Measurements from ENCODE around the gene SLX4IP. TPM values are rescaled to one million over a fixed set of nuclear protein-coding genes. Genes with fewer than 3 reads are reported as not detected.
A peak's percentile ranks its signal among the peaks of the same experiment; 100 is the strongest.

Gene SLX4IP
- total RNA-seq, 1 donor: 4.0 TPM

DNA sequence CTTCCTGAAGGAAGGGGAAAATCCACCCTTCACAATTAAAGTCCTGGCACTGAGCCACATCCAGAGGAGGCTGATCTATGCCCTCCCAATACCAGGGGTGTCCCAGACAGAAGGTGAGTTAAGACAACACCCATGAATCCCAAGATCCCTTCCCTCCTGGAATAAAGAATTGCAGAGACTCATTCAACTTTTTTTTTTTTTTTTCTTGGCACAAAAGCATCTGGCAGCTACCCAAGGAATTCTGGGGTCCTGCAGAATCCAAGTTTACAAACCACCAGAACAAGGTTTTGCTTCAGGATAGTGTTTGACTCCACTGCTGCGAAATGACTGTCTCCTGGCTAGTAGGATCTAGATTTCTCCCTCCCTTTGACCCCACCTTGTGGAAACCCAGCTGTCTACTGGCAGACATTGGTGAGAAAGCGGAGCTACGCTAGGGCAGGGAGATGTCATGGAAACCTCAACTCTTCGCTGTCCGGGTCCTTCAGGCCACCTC lies 201.3 kb downstream of the SLX4IP start:
- Histone ChIP-seq H3K4me1 (ENCODE audit: insufficient read depth, low read length) (peaks cover 37% of the 10 kb centered on the region), H3K27me3 (ENCODE audit: insufficient read depth, low read length) (no peaks in the 10 kb centered on the region), H3K79me2 (ENCODE audit: insufficient read depth, low read length) (peaks cover 2% of the 10 kb centered on the region), H3K27ac (ENCODE audit: low read depth, low read length) (peak overlapping the region; percentile 83), H3K4me3 (ENCODE audit: insufficient read depth, low read length) (no peak overlapping the region), H3K4me2 (ENCODE audit: insufficient read depth, low read length) (peak overlapping the region; percentile 42), H4K20me1 (ENCODE audit: insufficient read depth, low read length) (no peaks in the 10 kb centered on the region), H3K9me3 (ENCODE audit: low read depth, low read length) (no peaks in the 10 kb centered on the region), H3K36me3 (ENCODE audit: insufficient read depth, low read length) (peaks cover 34% of the 10 kb centered on the region), H2AFZ (ENCODE audit: low read length) (peak overlapping the region; percentile 8)
- TF ChIP-seq, protein P1, sequence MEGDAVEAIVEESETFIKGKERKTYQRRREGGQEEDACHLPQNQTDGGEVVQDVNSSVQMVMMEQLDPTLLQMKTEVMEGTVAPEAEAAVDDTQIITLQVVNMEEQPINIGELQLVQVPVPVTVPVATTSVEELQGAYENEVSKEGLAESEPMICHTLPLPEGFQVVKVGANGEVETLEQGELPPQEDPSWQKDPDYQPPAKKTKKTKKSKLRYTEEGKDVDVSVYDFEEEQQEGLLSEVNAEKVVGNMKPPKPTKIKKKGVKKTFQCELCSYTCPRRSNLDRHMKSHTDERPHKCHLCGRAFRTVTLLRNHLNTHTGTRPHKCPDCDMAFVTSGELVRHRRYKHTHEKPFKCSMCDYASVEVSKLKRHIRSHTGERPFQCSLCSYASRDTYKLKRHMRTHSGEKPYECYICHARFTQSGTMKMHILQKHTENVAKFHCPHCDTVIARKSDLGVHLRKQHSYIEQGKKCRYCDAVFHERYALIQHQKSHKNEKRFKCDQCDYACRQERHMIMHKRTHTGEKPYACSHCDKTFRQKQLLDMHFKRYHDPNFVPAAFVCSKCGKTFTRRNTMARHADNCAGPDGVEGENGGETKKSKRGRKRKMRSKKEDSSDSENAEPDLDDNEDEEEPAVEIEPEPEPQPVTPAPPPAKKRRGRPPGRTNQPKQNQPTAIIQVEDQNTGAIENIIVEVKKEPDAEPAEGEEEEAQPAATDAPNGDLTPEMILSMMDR (IDR thresholded peaks at IDR 0.05; ENCODE audit: extremely low read depth, low read depth, low read length): no peak
- DNase-seq (ENCODE audit: insufficient read length, low spot score, missing footprints): peak; percentile 66

DNA sequence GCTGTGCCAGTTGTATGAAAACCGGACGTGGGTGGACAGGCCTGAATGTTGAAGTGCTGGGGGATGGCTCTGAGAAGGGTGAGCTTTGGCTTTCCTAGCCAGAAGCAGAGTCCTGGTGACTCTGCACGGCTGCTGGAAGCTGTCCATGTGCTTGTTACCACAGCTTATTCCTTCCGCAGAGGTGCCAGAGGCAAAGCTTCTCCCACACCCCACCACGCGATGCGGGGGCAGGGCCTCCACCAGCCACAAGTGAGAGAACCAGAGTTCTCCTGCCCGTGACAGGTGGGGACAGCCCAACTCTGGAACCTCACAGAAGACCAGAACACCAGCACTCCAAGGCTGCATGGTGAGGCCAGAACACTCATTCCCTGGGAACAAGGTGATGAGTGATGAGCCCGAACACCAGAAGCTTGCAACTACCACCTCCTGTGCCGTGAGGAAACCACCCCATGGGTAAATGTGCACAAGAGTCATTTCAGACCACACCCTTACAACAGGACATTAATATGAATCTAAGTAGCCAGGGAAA lies 202.0 kb downstream of the SLX4IP start:
- Histone ChIP-seq H3K79me2 (ENCODE audit: insufficient read depth, low read length) (peaks cover 2% of the 10 kb centered on the region), H3K36me3 (ENCODE audit: insufficient read depth, low read length) (peaks cover 41% of the 10 kb centered on the region), H3K4me1 (ENCODE audit: insufficient read depth, low read length) (peaks cover 37% of the 10 kb centered on the region), H3K9me3 (ENCODE audit: low read depth, low read length) (no peaks in the 10 kb centered on the region), H2AFZ (ENCODE audit: low read length) (no peak overlapping the region), H3K4me2 (ENCODE audit: insufficient read depth, low read length) (peak overlapping the region; percentile 42), H3K27ac (ENCODE audit: low read depth, low read length) (peak overlapping the region; percentile 83), H3K4me3 (ENCODE audit: insufficient read depth, low read length) (no peak overlapping the region), H3K27me3 (ENCODE audit: insufficient read depth, low read length) (no peaks in the 10 kb centered on the region), H4K20me1 (ENCODE audit: insufficient read depth, low read length) (no peaks in the 10 kb centered on the region)
- peak; percentile 82 for DNase-seq (ENCODE audit: insufficient read length, low spot score, missing footprints)
- TF ChIP-seq, protein P1 (IDR thresholded peaks at IDR 0.05; ENCODE audit: extremely low read depth, low read depth, low read length): no peak

DNA sequence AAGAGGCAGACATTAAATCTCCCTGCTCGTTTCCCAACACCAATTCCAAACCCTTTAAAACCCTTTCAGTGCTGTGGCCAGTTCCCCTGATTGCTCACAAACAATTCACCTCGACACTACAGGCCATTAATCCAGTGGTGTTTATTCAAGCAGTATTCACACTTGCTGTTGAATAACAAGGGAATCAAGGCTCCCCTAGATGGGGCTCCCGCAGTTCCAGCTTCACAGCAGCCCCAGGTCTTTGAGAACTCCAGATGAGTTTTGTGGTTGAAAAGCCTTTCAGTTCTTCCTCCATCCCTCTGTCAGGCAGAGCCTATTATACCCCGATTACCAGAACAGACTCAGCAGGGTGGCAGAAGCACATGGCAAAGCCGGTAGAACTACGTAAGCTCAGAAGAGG lies 202.5 kb downstream of the SLX4IP start:
- H2AFZ ChIP-seq (ENCODE audit: low read length): no peak overlapping the region
- no peak overlapping the region for H3K4me3 ChIP-seq (ENCODE audit: insufficient read depth, low read length)
- TF ChIP-seq, protein P1 (IDR thresholded peaks at IDR 0.05; ENCODE audit: extremely low read depth, low read depth, low read length): no peak
- peak overlapping the region; percentile 42 for H3K4me2 ChIP-seq (ENCODE audit: insufficient read depth, low read length)
- peaks cover 46% of the 10 kb centered on the region for H3K36me3 ChIP-seq (ENCODE audit: insufficient read depth, low read length)
- H3K27me3 ChIP-seq (ENCODE audit: insufficient read depth, low read length): no peaks in the 10 kb centered on the region
- H3K79me2 ChIP-seq (ENCODE audit: insufficient read depth, low read length): peaks cover 2% of the 10 kb centered on the region
- H4K20me1 ChIP-seq (ENCODE audit: insufficient read depth, low read length): no peaks in the 10 kb centered on the region
- no peaks in the 10 kb centered on the region for H3K9me3 ChIP-seq (ENCODE audit: low read depth, low read length)
- peaks cover 40% of the 10 kb centered on the region for H3K4me1 ChIP-seq (ENCODE audit: insufficient read depth, low read length)
- DNase-seq (ENCODE audit: insufficient read length, low spot score, missing footprints): no peak
- H3K27ac ChIP-seq (ENCODE audit: low read depth, low read length): peak overlapping the region; percentile 83

DNA sequence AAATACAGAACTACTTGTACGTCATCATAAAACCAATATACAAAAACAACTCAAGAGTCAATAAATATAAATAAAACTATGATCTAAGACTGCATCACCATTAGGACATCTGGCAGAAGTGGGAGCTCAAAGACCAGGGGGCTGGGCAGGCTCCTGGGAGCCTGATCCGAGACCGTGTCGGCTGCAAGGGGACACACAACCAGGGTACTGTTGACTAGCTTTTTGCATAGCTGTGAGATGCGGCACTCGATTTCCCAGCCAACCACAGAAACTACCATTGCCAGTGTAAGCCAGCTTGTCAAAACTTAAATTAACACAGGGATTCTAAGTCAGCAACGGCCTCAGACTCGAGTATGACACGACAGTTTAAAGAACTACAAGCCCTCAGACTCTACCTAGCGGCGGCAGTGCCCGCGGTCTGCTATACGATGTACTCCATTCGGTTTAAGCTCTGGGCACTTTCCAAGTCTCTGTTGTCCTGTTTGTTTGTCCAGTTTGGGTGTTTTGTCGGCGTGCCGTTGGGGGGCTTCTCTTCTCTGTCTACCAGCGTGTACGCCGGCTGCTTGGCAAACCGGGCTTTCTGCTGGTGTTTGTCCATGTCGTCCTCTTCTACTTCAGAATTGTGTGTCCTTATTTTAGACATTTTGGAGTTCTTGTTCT lies 204.1 kb downstream of the SLX4IP start:
- DNase-seq (ENCODE audit: insufficient read length, low spot score, missing footprints): no peak
- Histone ChIP-seq H3K9me3 (ENCODE audit: low read depth, low read length) (no peaks in the 10 kb centered on the region), H3K27ac (ENCODE audit: low read depth, low read length) (no peak overlapping the region), H4K20me1 (ENCODE audit: insufficient read depth, low read length) (no peaks in the 10 kb centered on the region), H3K4me2 (ENCODE audit: insufficient read depth, low read length) (no peak overlapping the region), H3K27me3 (ENCODE audit: insufficient read depth, low read length) (no peaks in the 10 kb centered on the region), H3K36me3 (ENCODE audit: insufficient read depth, low read length) (peaks cover 60% of the 10 kb centered on the region), H2AFZ (ENCODE audit: low read length) (no peak overlapping the region), H3K4me1 (ENCODE audit: insufficient read depth, low read length) (peaks cover 50% of the 10 kb centered on the region), H3K79me2 (ENCODE audit: insufficient read depth, low read length) (peaks cover 2% of the 10 kb centered on the region), H3K4me3 (ENCODE audit: insufficient read depth, low read length) (no peak overlapping the region)
- TF ChIP-seq, protein P1 (IDR thresholded peaks at IDR 0.05; ENCODE audit: extremely low read depth, low read depth, low read length): no peak
